Measurements from ENCODE around the gene FCER1G.

Gene FCER1G

DNA sequence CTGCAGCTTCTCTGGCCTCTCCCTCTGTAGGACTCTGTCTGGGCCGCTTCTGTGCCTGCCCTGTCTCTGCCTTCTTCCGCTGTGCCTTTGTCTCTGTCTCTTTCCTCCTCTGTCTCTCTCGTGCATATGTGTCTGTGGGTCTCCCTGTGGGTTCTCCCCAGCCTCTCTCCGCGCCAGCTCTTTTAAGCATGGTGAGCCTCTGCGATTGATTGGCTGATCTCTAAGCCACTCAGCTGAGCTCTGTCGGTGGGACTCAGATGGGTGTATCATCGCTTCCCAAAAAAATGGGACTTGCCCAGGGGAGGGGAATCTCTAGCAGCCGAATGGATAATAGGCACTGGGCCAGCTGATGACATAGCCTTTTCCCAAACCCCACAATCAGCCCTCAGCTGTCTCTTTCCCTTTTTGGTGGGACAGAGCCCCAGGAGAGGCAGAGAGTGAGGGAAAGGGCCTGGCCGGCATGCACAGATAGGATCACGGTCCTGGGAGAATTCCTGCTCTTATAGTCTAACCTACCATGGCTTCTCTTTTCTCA lies 16.1 kb upstream of the FCER1G start, which contains the start of gene ADAMTS4:
Gene ADAMTS4, minus strand, starts transcription at position 158 of the 535 bp plus-strand sequence. CDS start 427 bp downstream, outside the sequence.
- TF ChIP-seq, protein P1, sequence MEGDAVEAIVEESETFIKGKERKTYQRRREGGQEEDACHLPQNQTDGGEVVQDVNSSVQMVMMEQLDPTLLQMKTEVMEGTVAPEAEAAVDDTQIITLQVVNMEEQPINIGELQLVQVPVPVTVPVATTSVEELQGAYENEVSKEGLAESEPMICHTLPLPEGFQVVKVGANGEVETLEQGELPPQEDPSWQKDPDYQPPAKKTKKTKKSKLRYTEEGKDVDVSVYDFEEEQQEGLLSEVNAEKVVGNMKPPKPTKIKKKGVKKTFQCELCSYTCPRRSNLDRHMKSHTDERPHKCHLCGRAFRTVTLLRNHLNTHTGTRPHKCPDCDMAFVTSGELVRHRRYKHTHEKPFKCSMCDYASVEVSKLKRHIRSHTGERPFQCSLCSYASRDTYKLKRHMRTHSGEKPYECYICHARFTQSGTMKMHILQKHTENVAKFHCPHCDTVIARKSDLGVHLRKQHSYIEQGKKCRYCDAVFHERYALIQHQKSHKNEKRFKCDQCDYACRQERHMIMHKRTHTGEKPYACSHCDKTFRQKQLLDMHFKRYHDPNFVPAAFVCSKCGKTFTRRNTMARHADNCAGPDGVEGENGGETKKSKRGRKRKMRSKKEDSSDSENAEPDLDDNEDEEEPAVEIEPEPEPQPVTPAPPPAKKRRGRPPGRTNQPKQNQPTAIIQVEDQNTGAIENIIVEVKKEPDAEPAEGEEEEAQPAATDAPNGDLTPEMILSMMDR (conservative IDR thresholded peaks at IDR 0.05; ENCODE audit: low read length) = no peak
- peak within 1 kb of the TSS; percentile 70 for H3K4me3 ChIP-seq (ENCODE audit: low read length)
- DNase-seq (ENCODE audit: low read depth) = peak; percentile 90

GRCh38 chr1:161199506-161200139 lies 15.5 kb upstream of the FCER1G start:
- peak overlapping the region; percentile 29; the same call in 1 of the 2 replicates for H3K4me3 ChIP-seq (ENCODE audit: low read length)
- TF ChIP-seq, protein P1 (conservative IDR thresholded peaks at IDR 0.05; ENCODE audit: low read length) = no peak

GRCh38 chr1:161200421-161200991 lies 14.6 kb upstream of the FCER1G start:
- TF ChIP-seq, protein P1 (conservative IDR thresholded peaks at IDR 0.05; ENCODE audit: low read length) = no peak
- DNase-seq (ENCODE audit: low read depth) = no peak
- H3K4me3 ChIP-seq (ENCODE audit: low read length) = no peak overlapping the region

More at GRCh38 chr1:161199506-161200139, 15.5 kb upstream of the FCER1G start:
- no peak for DNase-seq (ENCODE audit: low read depth)

GRCh38 chr1:161200992-161201835 lies 13.9 kb upstream of the FCER1G start:
- TF ChIP-seq, protein P1 (conservative IDR thresholded peaks at IDR 0.05; ENCODE audit: low read length) = no peak
- peak overlapping the region; percentile 63 for H3K4me3 ChIP-seq (ENCODE audit: low read length)
- DNase-seq (ENCODE audit: low read depth) = peak; percentile 85

DNA sequence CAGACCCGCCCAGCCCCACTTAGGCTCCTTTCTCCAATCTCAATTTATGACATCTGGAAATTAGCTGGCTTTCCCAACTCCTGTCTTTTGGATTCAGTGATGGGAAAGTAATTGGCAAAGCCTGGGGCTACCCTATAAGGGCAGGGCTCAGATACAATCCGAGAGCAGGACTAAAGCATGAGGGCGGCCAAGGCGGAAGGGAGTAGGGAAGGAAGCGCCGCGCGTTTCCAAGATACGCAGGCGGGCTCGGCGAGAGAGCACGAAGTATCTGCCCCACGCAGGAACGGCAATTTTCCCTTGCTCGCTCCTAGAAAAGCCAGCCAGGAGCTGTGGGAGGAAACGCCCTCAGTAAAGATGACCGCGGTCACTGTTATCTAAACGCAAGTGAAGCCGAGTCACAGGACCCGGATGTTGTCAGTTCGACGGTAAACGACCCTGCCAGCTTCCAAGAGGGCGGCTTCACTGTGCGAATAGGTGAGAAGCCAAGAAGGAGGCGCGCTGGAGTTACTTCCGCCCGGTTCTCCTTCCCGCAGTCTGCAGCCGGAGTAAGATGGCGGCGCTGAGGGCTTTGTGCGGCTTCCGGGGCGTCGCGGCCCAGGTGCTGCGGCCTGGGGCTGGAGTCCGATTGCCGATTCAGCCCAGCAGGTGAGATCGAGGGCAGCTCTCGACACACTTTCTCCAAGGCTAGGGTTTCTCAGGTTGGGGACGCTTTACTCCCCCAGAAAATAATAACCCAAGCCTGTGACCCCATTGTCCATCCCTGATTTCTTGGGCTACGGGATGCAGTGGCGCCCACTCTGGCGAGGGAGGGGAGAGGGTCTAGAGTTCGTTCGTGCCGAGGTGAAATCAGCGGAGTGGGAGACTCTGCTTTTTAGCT lies 13.0 kb upstream of the FCER1G start, which contains the start of gene NDUFS2:
Gene NDUFS2, plus strand, starts transcription at position 532 of the 877 bp plus-strand sequence. Its CDS starts 19 bp downstream, at position 551.
- H3K4me3 ChIP-seq (ENCODE audit: low read length) = peak within 1 kb of the TSS; percentile 66
- peak; percentile 99 for DNase-seq (ENCODE audit: low read depth)
- TF ChIP-seq, protein P1 (conservative IDR thresholded peaks at IDR 0.05; ENCODE audit: low read length) = peak; percentile 33
